ENCODE results near the gene P2RY2.

The P2RY2 gene

DNA sequence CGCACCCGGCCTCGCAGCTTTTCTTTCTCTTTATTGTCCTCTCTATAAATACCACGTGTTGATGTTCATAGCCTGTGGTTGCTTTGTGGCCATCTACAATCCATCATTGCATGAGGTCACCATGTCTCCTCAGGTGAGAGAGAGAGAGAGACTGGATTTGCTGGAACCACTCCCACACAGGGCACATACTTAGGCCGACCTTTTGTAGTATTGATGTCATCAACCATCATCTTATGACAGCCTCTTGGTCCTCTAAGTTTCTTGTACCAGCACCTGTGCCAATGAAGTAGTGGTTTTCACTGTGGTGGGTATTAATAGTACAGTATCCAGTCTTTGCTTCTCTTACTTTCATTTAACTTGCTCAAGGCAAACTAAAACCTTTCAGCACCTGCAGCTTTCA lies 31.2 kb downstream of the P2RY2 start:
- H3K4me1 ChIP-seq (ENCODE audit: insufficient read depth, low read length): 0 out of 2 replicates have a peak, but pooled peaks cover 7% of the 10 kb centered on the region
- no peak overlapping the region for H3K9ac ChIP-seq (ENCODE audit: low read depth, low read length)
- 96% methylated on average over 5 of the region's 5 CpGs for WGBS
- no peaks in the 10 kb centered on the region for H3K27me3 ChIP-seq (ENCODE audit: insufficient read depth, low read length)
- no peaks in the 10 kb centered on the region for H3K36me3 ChIP-seq (ENCODE audit: insufficient read depth, low read length)
- H3K27ac ChIP-seq (ENCODE audit: low read depth, low read length): no peak overlapping the region
- no peak overlapping the region for H3K4me3 ChIP-seq (ENCODE audit: low read length)
- no peaks in the 10 kb centered on the region for H3K9me3 ChIP-seq (ENCODE audit: insufficient read depth, low read depth, low read length)

DNA sequence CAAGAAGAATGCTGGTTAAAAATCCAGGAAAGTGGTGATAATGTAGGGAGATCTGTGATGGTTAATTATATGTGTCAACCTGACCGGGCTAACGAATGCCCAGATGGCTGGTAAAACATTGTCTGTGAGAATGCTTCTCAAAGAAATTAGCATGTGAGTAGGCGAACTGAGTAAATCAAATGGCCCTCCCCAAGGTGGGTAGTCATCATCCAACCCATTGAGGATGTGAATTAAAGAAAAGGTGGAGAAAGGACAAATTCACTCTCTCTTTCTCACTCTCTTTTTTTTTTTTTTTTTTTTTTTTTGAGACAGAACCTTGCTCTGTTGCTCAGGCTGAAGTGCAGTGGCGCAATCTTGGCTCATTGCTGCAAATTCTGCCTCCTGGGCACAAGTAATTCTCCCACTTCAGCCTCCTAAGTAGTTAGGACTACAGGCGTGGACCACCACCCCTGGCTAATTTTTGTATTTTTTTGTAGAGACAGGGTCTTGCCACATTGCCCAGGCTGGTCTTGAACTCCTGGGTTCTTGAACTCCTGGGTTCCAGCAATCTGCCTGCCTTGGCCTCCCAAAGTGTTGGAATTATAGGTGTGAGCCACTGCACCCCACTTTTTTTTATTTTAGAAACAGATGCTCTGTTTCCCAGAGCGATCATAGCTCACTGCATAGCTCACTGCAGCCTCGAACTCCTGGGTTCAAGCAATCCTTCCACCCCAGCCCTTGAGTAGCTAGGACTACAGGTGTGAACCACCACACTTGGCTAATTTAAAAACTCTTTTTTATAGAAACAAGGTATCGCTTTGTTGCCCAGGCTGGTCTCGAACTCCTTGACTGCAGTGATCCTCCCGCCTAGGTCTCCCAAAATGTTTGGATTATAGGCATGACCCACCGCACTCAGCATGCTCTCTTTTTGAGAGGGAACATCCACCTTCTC lies 32.0 kb downstream of the P2RY2 start:
- WGBS: 87% methylated on average over 11 of the region's 11 CpGs
- Histone ChIP-seq H3K27ac (ENCODE audit: low read depth, low read length) (no peak overlapping the region), H3K4me3 (ENCODE audit: low read length) (no peak overlapping the region), H3K4me1 (ENCODE audit: insufficient read depth, low read length) (0 out of 2 replicates have a peak, but pooled peaks cover 7% of the 10 kb centered on the region), H3K9me3 (ENCODE audit: insufficient read depth, low read depth, low read length) (no peaks in the 10 kb centered on the region), H3K36me3 (ENCODE audit: insufficient read depth, low read length) (no peaks in the 10 kb centered on the region), H3K27me3 (ENCODE audit: insufficient read depth, low read length) (no peaks in the 10 kb centered on the region), H3K9ac (ENCODE audit: low read depth, low read length) (no peak overlapping the region)

- no peaks in the 10 kb centered on the region for H3K36me3 ChIP-seq (ENCODE audit: insufficient read depth, low read length)
- no peaks in the 10 kb centered on the region for H3K27me3 ChIP-seq (ENCODE audit: insufficient read depth, low read length)
- H3K9ac ChIP-seq (ENCODE audit: low read depth, low read length): no peak overlapping the region
Observed at GRCh38 chr11:73252577-73253191, 34.6 kb downstream of the P2RY2 start.

DNA sequence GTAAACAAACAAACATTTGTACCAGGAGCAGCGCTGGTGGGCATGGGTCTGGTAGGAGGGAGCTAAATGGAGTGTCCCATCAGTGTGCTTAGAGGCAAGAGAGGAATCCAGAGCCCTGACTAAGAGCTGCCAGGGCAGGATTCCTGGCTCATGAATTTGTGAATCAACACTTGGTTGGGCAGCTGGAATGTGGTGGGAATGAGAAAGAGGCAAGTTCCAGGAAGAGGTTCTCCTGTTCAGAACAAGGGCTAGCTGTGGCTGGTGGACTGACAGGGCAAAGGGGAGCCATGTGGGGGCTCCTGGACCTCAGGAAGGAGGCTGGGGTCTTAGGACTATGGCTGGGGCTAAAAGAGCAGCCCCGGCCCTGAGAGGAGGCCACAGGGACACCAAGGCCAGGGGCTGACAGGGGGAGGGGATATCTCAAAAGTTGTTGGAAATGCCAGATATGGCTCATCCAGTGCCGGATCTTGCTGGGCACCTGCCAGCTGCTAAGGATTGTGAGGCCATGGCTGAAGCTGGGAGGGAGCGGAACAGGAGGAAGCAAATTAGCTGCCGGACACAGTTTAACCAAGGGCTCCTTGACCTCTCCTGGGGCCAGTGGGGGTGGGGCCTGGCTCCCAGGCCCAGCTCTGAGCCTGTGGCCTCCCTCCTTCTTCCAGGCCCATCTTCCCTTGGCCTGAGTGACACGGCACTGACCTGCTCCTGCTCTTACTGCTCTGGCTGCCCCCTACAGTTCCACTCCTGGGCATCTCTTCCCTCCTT lies 39.4 kb downstream of the P2RY2 start:
- H3K4me1 ChIP-seq (ENCODE audit: insufficient read depth, low read length): peaks cover 3% of the 10 kb centered on the region; the same call in 1 of the 2 replicates
- no peak overlapping the region for H3K9ac ChIP-seq (ENCODE audit: low read depth, low read length)
- no peaks in the 10 kb centered on the region for H3K9me3 ChIP-seq (ENCODE audit: insufficient read depth, low read depth, low read length)
- H3K36me3 ChIP-seq (ENCODE audit: insufficient read depth, low read length): no peaks in the 10 kb centered on the region
- H3K27me3 ChIP-seq (ENCODE audit: insufficient read depth, low read length): no peaks in the 10 kb centered on the region
- H3K27ac ChIP-seq (ENCODE audit: low read depth, low read length): no peak overlapping the region
- WGBS: 85% methylated on average over 6 of the region's 6 CpGs
- H3K4me3 ChIP-seq (ENCODE audit: low read length): no peak overlapping the region

More at GRCh38 chr11:73252577-73253191, 34.6 kb downstream of the P2RY2 start:
- WGBS: 80% methylated on average over 4 of the region's 4 CpGs
- H3K9me3 ChIP-seq (ENCODE audit: insufficient read depth, low read depth, low read length): no peaks in the 10 kb centered on the region
- H3K4me1 ChIP-seq (ENCODE audit: insufficient read depth, low read length): peaks cover 3% of the 10 kb centered on the region; the same call in 1 of the 2 replicates
- no peak overlapping the region for H3K4me3 ChIP-seq (ENCODE audit: low read length)
- H3K27ac ChIP-seq (ENCODE audit: low read depth, low read length): no peak overlapping the region

- Histone ChIP-seq H3K9me3 (ENCODE audit: insufficient read depth, low read depth, low read length) (no peaks in the 10 kb centered on the region), H3K27ac (ENCODE audit: low read depth, low read length) (no peak overlapping the region), H3K36me3 (ENCODE audit: insufficient read depth, low read length) (no peaks in the 10 kb centered on the region), H3K27me3 (ENCODE audit: insufficient read depth, low read length) (no peaks in the 10 kb centered on the region), H3K9ac (ENCODE audit: low read depth, low read length) (no peak overlapping the region), H3K4me1 (ENCODE audit: insufficient read depth, low read length) (peaks cover 3% of the 10 kb centered on the region; the same call in 1 of the 2 replicates), H3K4me3 (ENCODE audit: low read length) (no peak overlapping the region)
- WGBS: 89% methylated on average over 7 of the region's 7 CpGs
Observed at GRCh38 chr11:73258104-73259035, 40.3 kb downstream of the P2RY2 start.

- no peaks in the 10 kb centered on the region for H3K36me3 ChIP-seq (ENCODE audit: insufficient read depth, low read length)
- H3K27ac ChIP-seq (ENCODE audit: low read depth, low read length): no peak overlapping the region
- H3K4me1 ChIP-seq (ENCODE audit: insufficient read depth, low read length): peaks cover 3% of the 10 kb centered on the region; the same call in 1 of the 2 replicates
- H3K9me3 ChIP-seq (ENCODE audit: insufficient read depth, low read depth, low read length): no peaks in the 10 kb centered on the region
- peaks cover 11% of the 10 kb centered on the region for H3K27me3 ChIP-seq (ENCODE audit: insufficient read depth, low read length)
- H3K4me3 ChIP-seq (ENCODE audit: low read length): no peak overlapping the region
- no peak overlapping the region for H3K9ac ChIP-seq (ENCODE audit: low read depth, low read length)
- WGBS: 91% methylated on average over 3 of the region's 3 CpGs
Observed at GRCh38 chr11:73259406-73260126, 41.5 kb downstream of the P2RY2 start.

- H3K27ac ChIP-seq (ENCODE audit: low read depth, low read length): no peak overlapping the region
- no peaks in the 10 kb centered on the region for H3K9me3 ChIP-seq (ENCODE audit: insufficient read depth, low read depth, low read length)
- H3K27me3 ChIP-seq (ENCODE audit: insufficient read depth, low read length): peaks cover 16% of the 10 kb centered on the region
- no peaks in the 10 kb centered on the region for H3K36me3 ChIP-seq (ENCODE audit: insufficient read depth, low read length)
- H3K4me3 ChIP-seq (ENCODE audit: low read length): no peak overlapping the region
- H3K4me1 ChIP-seq (ENCODE audit: insufficient read depth, low read length): peaks cover 3% of the 10 kb centered on the region; the same call in 1 of the 2 replicates
- no peak overlapping the region for H3K9ac ChIP-seq (ENCODE audit: low read depth, low read length)
Observed at GRCh38 chr11:73260127-73260457, 42.0 kb downstream of the P2RY2 start.

- WGBS: 80% methylated on average over 5 of the region's 5 CpGs
- no peak overlapping the region for H3K9ac ChIP-seq (ENCODE audit: low read depth, low read length)
- H3K4me3 ChIP-seq (ENCODE audit: low read length): no peak overlapping the region
- no peaks in the 10 kb centered on the region for H3K36me3 ChIP-seq (ENCODE audit: insufficient read depth, low read length)
- peaks cover 24% of the 10 kb centered on the region for H3K27me3 ChIP-seq (ENCODE audit: insufficient read depth, low read length)
- no peaks in the 10 kb centered on the region for H3K9me3 ChIP-seq (ENCODE audit: insufficient read depth, low read depth, low read length)
- H3K27ac ChIP-seq (ENCODE audit: low read depth, low read length): no peak overlapping the region
- H3K4me1 ChIP-seq (ENCODE audit: insufficient read depth, low read length): no peaks in the 10 kb centered on the region
Observed at GRCh38 chr11:73262851-73263495, 44.9 kb downstream of the P2RY2 start.

- Histone ChIP-seq H3K27me3 (ENCODE audit: insufficient read depth, low read length) (peaks cover 24% of the 10 kb centered on the region), H3K4me1 (ENCODE audit: insufficient read depth, low read length) (no peaks in the 10 kb centered on the region), H3K9me3 (ENCODE audit: insufficient read depth, low read depth, low read length) (no peaks in the 10 kb centered on the region)
Observed at GRCh38 chr11:73263640-73264039, 45.6 kb downstream of the P2RY2 start.

More at GRCh38 chr11:73263640-73264039, 45.6 kb downstream of the P2RY2 start:
- no peaks in the 10 kb centered on the region for H3K36me3 ChIP-seq (ENCODE audit: insufficient read depth, low read length)
- no peak overlapping the region for H3K4me3 ChIP-seq (ENCODE audit: low read length)
- H3K27ac ChIP-seq (ENCODE audit: low read depth, low read length): no peak overlapping the region
- H3K9ac ChIP-seq (ENCODE audit: low read depth, low read length): no peak overlapping the region
- WGBS: 94% methylated on average over 2 of the region's 2 CpGs

All from HUES64 (cell line).